Neural cell (in vitro differentiated cells): Measurements from ENCODE around the gene CACNA1I. TPM values are rescaled to one million over a fixed set of nuclear protein-coding genes. Genes with fewer than 3 reads are reported as not detected.

Experiments used
- H2AFZ ChIP-seq: fragments of 200-600, 300-800 bp; sonication (generic), shearing (Covaris generic); 2 replicates; pipeline ENCODE4 v1.6.0; 2014; ENCODE audit warnings: low read depth, mild to moderate bottlenecking, antibody characterized with exemption, low read length, moderate library complexity
- H3F3A ChIP-seq: fragments of 200-600 bp; shearing (Covaris generic); 2 replicates; pipeline ENCODE4 v1.6.1; 2016; ENCODE audit warnings: mild to moderate bottlenecking, moderate library complexity, mixed read lengths, antibody characterized with exemption, low read length; ENCODE audit not compliant: insufficient read depth, poor library complexity, severe bottlenecking
- H3K27ac ChIP-seq: fragments of 200-600, 300-800 bp; sonication (generic), shearing (Covaris generic); 2 replicates; pipeline ENCODE4 v1.5.1; 2014; ENCODE audit warnings: mild to moderate bottlenecking, low read length, moderate library complexity
- H3K27me3 ChIP-seq: fragments of 300-800, 200-600 bp; sonication (generic), shearing (Covaris generic); 2 replicates; pipeline ENCODE4 v1.6.0; 2014; ENCODE audit warnings: mild to moderate bottlenecking, low read depth, low read length, moderate library complexity; ENCODE audit not compliant: insufficient read depth
- H3K36me3 ChIP-seq: fragments of 300-800, 200-600 bp; sonication (generic), shearing (Covaris generic); 2 replicates; pipeline ENCODE4 v1.5.1; 2014; ENCODE audit warnings: mild to moderate bottlenecking, antibody characterized with exemption, low read length, moderate library complexity; ENCODE audit not compliant: insufficient read depth
- H3K4me2 ChIP-seq: fragments of 300-800, 200-600 bp; sonication (generic), shearing (Covaris generic); 2 replicates; pipeline ENCODE4 v1.6.0; 2014; ENCODE audit warnings: mild to moderate bottlenecking, low read length
- H3K4me3 ChIP-seq: fragments of 300-800, 200-600 bp; sonication (generic), shearing (Covaris generic); 2 replicates; pipeline ENCODE4 v1.5.1; 2014; ENCODE audit warnings: mild to moderate bottlenecking, low read length, moderate library complexity
- H3K79me2 ChIP-seq: fragments of 200-600 bp; shearing (Covaris generic); replicated peaks from 2 replicates; pipeline ENCODE4 v1.6.0; 2014; ENCODE audit warnings: mild to moderate bottlenecking, low read length, moderate library complexity; ENCODE audit not compliant: insufficient read depth
- H3K9ac ChIP-seq: fragments of 300-800, 200-600 bp; sonication (generic), shearing (Covaris generic); 2 replicates; pipeline ENCODE4 v1.6.1; 2016; ENCODE audit warnings: mild to moderate bottlenecking, low read length, mixed read lengths
- H3K9me2 ChIP-seq: fragments of 200-600 bp; shearing (Covaris generic); 2 replicates; pipeline ENCODE4 v1.6.1; 2016; ENCODE audit warnings: mild to moderate bottlenecking, low read length, mixed read lengths; ENCODE audit not compliant: insufficient read depth
- H3K9me3 ChIP-seq: fragments of 200-600, 300-800 bp; sonication (generic), shearing (Covaris generic); 2 replicates; pipeline ENCODE4 v1.6.1; 2016; ENCODE audit warnings: mild to moderate bottlenecking, mixed run types, low read length, moderate library complexity, mixed read lengths
- H4K20me1 ChIP-seq: fragments of 200-600 bp; shearing (Covaris generic); 2 replicates; pipeline ENCODE4 v1.6.1; 2016; ENCODE audit warnings: mild to moderate bottlenecking, mixed run types; ENCODE audit not compliant: insufficient read depth
- CTCF ChIP-seq: fragments of 450-650 bp; IDR thresholded peaks from 2 replicates; pipeline ENCODE4 v1.5.1; 2014; ENCODE audit warnings: antibody characterized with exemption, mild to moderate bottlenecking, moderate library complexity; ENCODE audit not compliant: poor library complexity, severe bottlenecking
- EP300 ChIP-seq: fragments of 450-650 bp; conservative IDR thresholded peaks from 2 replicates; pipeline ENCODE4 v1.6.1; 2014; ENCODE audit warnings: antibody characterized with exemption, mild to moderate bottlenecking, moderate library complexity; ENCODE audit not compliant: poor library complexity, severe bottlenecking
- EZH2 ChIP-seq: fragments of 200-600, 300-800 bp; shearing (Covaris generic), sonication (generic); IDR thresholded peaks from 2 replicates; pipeline ENCODE4 v1.6.1; 2014; ENCODE audit warnings: antibody characterized with exemption, low read length, borderline replicate concordance, mild to moderate bottlenecking; ENCODE audit not compliant: insufficient read depth, poor library complexity, severe bottlenecking
- MXI1 ChIP-seq: fragments of 450-650 bp; conservative IDR thresholded peaks from 2 replicates; pipeline ENCODE4 v1.6.1; 2014; ENCODE audit warnings: antibody characterized with exemption, mild to moderate bottlenecking; ENCODE audit not compliant: poor library complexity, severe bottlenecking
- POLR2AphosphoS5 ChIP-seq: IDR thresholded peaks from 2 replicates; pipeline ENCODE4 v1.6.1; 2012
- RAD21 ChIP-seq: fragments of 450-650 bp; conservative IDR thresholded peaks from 2 replicates; pipeline ENCODE4 v1.6.1; 2014; ENCODE audit warnings: antibody characterized with exemption, mild to moderate bottlenecking, moderate library complexity
- SMC3 ChIP-seq: fragments of 450-650 bp; conservative IDR thresholded peaks from 2 replicates; pipeline ENCODE4 v1.6.1; 2014; ENCODE audit warnings: antibody characterized with exemption, mild to moderate bottlenecking, moderate library complexity; ENCODE audit not compliant: poor library complexity
- TAF1 ChIP-seq: IDR thresholded peaks from 2 replicates; pipeline ENCODE4 v1.6.1; 2012; ENCODE audit warnings: low read depth
- polyA plus RNA-seq: library from polyadenylated mRNA; depleted of rRNA; stranded (reverse); fragments of >200 nt; gene quantifications from 2 replicates; pipeline ENCODE4 v1.2.3, GENCODE V29; 2014
- TF ChIP-seq, protein P1 (sequence below): IDR thresholded peaks from 2 replicates; pipeline ENCODE4 v1.6.1; 2012; ENCODE audit warnings: borderline replicate concordance

The CACNA1I gene
- polyA plus RNA-seq, 1 donor from 2014 or later = 1.9 TPM

- Histone ChIP-seq H3K4me2 (no peak overlapping the region), H2AFZ (no peak overlapping the region), H3K27ac (no peak overlapping the region), H3K4me3 (no peak overlapping the region), H3K9ac (no peak overlapping the region), H3K9me3 (no peaks in the 10 kb centered on the region), H3F3A (no peaks in the 10 kb centered on the region), H3K36me3 (no peaks in the 10 kb centered on the region), H3K9me2 (no peaks in the 10 kb centered on the region), H3K79me2 (no peaks in the 10 kb centered on the region), H4K20me1 (no peaks in the 10 kb centered on the region), H3K27me3 (peaks cover 17% of the 10 kb centered on the region)
- TF ChIP-seq POLR2AphosphoS5 (no peak), RAD21 (no peak), MXI1 (no peak), EZH2 (no peak), CTCF (no peak), SMC3 (no peak), EP300 (no peak), TAF1 (no peak)
- TF ChIP-seq, protein P1, sequence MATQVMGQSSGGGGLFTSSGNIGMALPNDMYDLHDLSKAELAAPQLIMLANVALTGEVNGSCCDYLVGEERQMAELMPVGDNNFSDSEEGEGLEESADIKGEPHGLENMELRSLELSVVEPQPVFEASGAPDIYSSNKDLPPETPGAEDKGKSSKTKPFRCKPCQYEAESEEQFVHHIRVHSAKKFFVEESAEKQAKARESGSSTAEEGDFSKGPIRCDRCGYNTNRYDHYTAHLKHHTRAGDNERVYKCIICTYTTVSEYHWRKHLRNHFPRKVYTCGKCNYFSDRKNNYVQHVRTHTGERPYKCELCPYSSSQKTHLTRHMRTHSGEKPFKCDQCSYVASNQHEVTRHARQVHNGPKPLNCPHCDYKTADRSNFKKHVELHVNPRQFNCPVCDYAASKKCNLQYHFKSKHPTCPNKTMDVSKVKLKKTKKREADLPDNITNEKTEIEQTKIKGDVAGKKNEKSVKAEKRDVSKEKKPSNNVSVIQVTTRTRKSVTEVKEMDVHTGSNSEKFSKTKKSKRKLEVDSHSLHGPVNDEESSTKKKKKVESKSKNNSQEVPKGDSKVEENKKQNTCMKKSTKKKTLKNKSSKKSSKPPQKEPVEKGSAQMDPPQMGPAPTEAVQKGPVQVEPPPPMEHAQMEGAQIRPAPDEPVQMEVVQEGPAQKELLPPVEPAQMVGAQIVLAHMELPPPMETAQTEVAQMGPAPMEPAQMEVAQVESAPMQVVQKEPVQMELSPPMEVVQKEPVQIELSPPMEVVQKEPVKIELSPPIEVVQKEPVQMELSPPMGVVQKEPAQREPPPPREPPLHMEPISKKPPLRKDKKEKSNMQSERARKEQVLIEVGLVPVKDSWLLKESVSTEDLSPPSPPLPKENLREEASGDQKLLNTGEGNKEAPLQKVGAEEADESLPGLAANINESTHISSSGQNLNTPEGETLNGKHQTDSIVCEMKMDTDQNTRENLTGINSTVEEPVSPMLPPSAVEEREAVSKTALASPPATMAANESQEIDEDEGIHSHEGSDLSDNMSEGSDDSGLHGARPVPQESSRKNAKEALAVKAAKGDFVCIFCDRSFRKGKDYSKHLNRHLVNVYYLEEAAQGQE = no peak
Measured at GRCh38 chr22:39598017-39598965, 27.7 kb downstream of the CACNA1I start.

DNA sequence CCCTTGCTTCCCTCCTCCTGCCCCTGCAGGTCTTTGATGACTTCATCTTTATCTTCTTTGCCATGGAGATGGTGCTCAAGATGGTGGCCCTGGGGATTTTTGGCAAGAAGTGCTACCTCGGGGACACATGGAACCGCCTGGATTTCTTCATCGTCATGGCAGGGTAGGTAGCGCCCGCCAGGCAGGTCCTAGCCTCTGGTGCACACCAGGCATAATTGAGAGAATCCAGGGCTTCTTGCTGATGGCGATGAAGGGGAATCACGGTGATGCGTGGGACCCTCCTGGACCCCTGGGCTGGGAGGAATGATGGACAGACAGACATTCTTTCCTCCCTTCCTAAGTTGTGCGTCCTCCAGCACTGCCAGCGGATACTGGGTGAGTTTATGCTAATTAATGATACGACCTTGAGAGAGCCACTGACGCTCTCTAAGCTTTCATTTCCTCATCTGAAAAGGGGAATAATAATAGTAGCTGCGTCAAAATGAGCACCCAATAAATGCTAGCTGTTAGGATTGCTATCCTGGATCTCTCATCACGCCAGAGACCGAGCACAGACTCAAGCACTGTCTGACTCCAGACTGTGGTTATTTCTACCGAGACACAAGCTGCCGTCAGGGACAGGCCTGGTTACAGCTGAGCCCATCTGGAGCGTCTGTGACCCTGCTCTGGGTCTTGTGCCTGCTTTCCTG is 30.1 kb downstream of the CACNA1I start:
- no peak overlapping the region for H3K9ac ChIP-seq
- H3K79me2 ChIP-seq = no peaks in the 10 kb centered on the region
- H3K36me3 ChIP-seq = no peaks in the 10 kb centered on the region
- no peaks in the 10 kb centered on the region for H3F3A ChIP-seq
- H3K27me3 ChIP-seq = peaks cover 17% of the 10 kb centered on the region
- H3K4me2 ChIP-seq = no peak overlapping the region
- no peak overlapping the region for H3K27ac ChIP-seq
- no peaks in the 10 kb centered on the region for H3K9me3 ChIP-seq
- H2AFZ ChIP-seq = no peak overlapping the region
- no peaks in the 10 kb centered on the region for H3K9me2 ChIP-seq
- no peaks in the 10 kb centered on the region for H4K20me1 ChIP-seq
- TF ChIP-seq CTCF (no peak), SMC3 (no peak), EP300 (no peak), EZH2 (no peak), RAD21 (no peak)
- TF ChIP-seq, protein P1 = no peak
- H3K4me3 ChIP-seq = no peak overlapping the region
